Smooth muscle cell (in vitro differentiated cells): ENCODE results near the gene MDFIC. TPM values are rescaled to one million over a fixed set of nuclear protein-coding genes. Genes with fewer than 3 reads are reported as not detected.

Experiments
- DNase-seq: peaks from one replicate; lab custom pipeline; 2025; ENCODE audit not compliant: unreplicated experiment; lab: John Stamatoyannopoulos, UW
- H2AFZ ChIP-seq: fragments of 200-600 bp; sonication (generic); 2 replicates; pipeline ENCODE4 v1.6.0; 2016; ENCODE audit warnings: antibody characterized with exemption, low read depth, mild to moderate bottlenecking
- H3F3A ChIP-seq: fragments of 200-600 bp; sonication (generic); 2 replicates; pipeline ENCODE4 v1.6.0; 2017; ENCODE audit warnings: antibody characterized with exemption, low read depth
- H3K27ac ChIP-seq: fragments of 200-600 bp; sonication (generic); 2 replicates; pipeline ENCODE4 v1.5.1; 2016; ENCODE audit warnings: low read depth, mild to moderate bottlenecking
- H3K27me3 ChIP-seq: fragments of 200-600 bp; sonication (generic); 2 replicates; pipeline ENCODE4 v1.6.1; 2016; ENCODE audit warnings: low read depth, mild to moderate bottlenecking
- H3K36me3 ChIP-seq: fragments of 200-600 bp; sonication (generic); 2 replicates; pipeline ENCODE4 v1.5.1; 2016; ENCODE audit warnings: low read depth
- H3K4me1 ChIP-seq: fragments of 200-600 bp; sonication (generic); 2 replicates; pipeline ENCODE4 v1.5.1; 2016; ENCODE audit warnings: low read depth
- H3K4me2 ChIP-seq: fragments of 200-600 bp; sonication (generic); 2 replicates; pipeline ENCODE4 v1.6.0; 2016; ENCODE audit warnings: mild to moderate bottlenecking
- H3K4me3 ChIP-seq: fragments of 200-600 bp; sonication (generic); 2 replicates; pipeline ENCODE4 v1.5.1; 2016; ENCODE audit warnings: mild to moderate bottlenecking
- H3K79me2 ChIP-seq: fragments of 200-600 bp; sonication (generic); 2 replicates; pipeline ENCODE4 v1.6.0; 2016; ENCODE audit warnings: low read depth, mild to moderate bottlenecking
- H3K9ac ChIP-seq: fragments of 200-600 bp; sonication (generic); 2 replicates; pipeline ENCODE4 v1.6.0; 2016; ENCODE audit warnings: low read depth
- H3K9me3 ChIP-seq: fragments of 200-600 bp; sonication (generic); replicated peaks from 2 replicates; pipeline ENCODE4 v1.5.1; 2016; ENCODE audit warnings: low read depth
- H4K20me1 ChIP-seq: fragments of 200-600 bp; sonication (generic); 2 replicates; pipeline ENCODE4 v1.6.0; 2016; ENCODE audit warnings: low read depth
- WGBS: methylation state at CpG from one replicate; pipeline ENCODE4 v1.1.7; 2016; ENCODE audit warnings: low lambda C conversion rate; 5-methylcytosine and 5-hydroxymethylcytosine counted together
- polyA plus RNA-seq: library from polyadenylated mRNA; unstranded; fragments of >200 nt; fragmentation: Nextera tagmentation; extraction: Ambion mirVana; gene quantifications from 2 replicates; pipeline ENCODE4 v1.2.1, GENCODE V29; 2016
- total RNA-seq: library from RNA; depleted of rRNA; stranded (reverse); fragments of >200 nt; gene quantifications from 2 replicates; pipeline ENCODE4 v1.2.3, GENCODE V29; 2014
- TF ChIP-seq, protein P1 (sequence below): fragments of 200-600 bp; sonication (generic); IDR thresholded peaks from 2 replicates; pipeline ENCODE4 v1.5.1; 2017; ENCODE audit warnings: borderline replicate concordance, mild to moderate bottlenecking, antibody characterized with exemption; ENCODE audit not compliant: insufficient read depth, poor library complexity, severe bottlenecking

Gene MDFIC
- total and polyA plus RNA-seq, 2 experiments from 2014 or later: 17.5 to 37.0 TPM

DNA sequence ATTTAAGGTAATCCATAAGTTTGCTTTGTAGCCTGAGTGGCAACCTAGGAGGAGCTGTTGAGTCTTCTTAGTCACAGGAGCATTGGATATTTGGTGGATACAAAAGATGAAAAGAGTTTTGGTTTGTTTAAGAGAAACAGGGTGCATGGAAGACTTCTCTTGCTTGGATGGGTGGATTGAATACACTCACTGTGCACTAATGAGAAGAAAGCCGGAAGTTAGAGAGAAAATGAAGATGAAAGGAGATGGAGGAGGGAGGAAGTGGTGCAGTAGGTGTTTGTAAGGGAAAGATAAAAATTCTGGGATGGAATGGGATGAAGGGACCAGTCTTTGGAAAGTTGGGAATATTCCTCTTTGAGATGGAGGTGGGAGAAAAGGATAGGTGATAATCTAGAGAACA lies 7.7 kb downstream of the MDFIC start:
- Histone ChIP-seq H4K20me1 (peaks cover 9% of the 10 kb centered on the region), H3K27me3 (no peaks in the 10 kb centered on the region), H2AFZ (no peak overlapping the region), H3K4me1 (peaks cover 15% of the 10 kb centered on the region), H3K9ac (no peak overlapping the region), H3K36me3 (no peaks in the 10 kb centered on the region), H3K4me2 (peak overlapping the region; percentile 69), H3K79me2 (peaks cover 83% of the 10 kb centered on the region), H3K27ac (peak overlapping the region; percentile 79), H3F3A (no peaks in the 10 kb centered on the region), H3K9me3 (no peaks in the 10 kb centered on the region), H3K4me3 (no peak overlapping the region)
- TF ChIP-seq, protein P1, sequence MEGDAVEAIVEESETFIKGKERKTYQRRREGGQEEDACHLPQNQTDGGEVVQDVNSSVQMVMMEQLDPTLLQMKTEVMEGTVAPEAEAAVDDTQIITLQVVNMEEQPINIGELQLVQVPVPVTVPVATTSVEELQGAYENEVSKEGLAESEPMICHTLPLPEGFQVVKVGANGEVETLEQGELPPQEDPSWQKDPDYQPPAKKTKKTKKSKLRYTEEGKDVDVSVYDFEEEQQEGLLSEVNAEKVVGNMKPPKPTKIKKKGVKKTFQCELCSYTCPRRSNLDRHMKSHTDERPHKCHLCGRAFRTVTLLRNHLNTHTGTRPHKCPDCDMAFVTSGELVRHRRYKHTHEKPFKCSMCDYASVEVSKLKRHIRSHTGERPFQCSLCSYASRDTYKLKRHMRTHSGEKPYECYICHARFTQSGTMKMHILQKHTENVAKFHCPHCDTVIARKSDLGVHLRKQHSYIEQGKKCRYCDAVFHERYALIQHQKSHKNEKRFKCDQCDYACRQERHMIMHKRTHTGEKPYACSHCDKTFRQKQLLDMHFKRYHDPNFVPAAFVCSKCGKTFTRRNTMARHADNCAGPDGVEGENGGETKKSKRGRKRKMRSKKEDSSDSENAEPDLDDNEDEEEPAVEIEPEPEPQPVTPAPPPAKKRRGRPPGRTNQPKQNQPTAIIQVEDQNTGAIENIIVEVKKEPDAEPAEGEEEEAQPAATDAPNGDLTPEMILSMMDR: no peak
- WGBS: 79% methylated on average over 1 of the region's 1 CpG
- no peak for DNase-seq

DNA sequence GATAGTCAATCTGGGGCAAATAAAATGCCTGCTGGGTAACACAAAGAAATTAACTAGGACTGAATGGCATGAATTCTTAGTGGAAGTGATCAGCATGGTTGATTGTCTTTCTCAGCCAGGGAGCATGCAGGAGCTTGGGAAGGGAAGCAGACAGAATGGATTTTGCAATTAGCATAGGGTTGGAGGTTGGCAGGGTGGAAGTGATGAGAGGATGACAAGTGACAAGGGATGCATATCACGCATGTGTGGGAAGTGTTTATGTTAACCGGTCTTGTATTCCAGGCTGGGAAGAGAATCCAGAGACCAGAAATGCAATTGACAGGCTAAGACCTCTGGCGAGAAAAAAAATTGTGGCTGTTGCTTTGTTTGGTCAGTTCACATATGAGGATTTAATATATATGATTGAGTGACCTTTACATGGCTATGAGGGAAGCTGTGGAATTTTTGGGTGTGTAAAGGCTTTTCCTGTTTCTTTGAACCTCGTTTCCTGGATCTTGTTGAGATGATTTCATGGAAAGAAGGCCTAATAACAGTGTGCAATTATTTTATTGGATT lies 8.3 kb downstream of the MDFIC start:
- 16% methylated on average over 4 of the region's 4 CpGs for WGBS
- Histone ChIP-seq H3K27me3 (no peaks in the 10 kb centered on the region), H3K9ac (no peak overlapping the region), H3K36me3 (no peaks in the 10 kb centered on the region), H3K27ac (peak overlapping the region; percentile 79), H3F3A (no peaks in the 10 kb centered on the region), H2AFZ (no peak overlapping the region), H3K4me1 (peaks cover 15% of the 10 kb centered on the region), H3K79me2 (peaks cover 83% of the 10 kb centered on the region), H3K4me3 (no peak overlapping the region), H3K4me2 (peak overlapping the region; percentile 69), H3K9me3 (no peaks in the 10 kb centered on the region), H4K20me1 (peaks cover 9% of the 10 kb centered on the region)
- no peak for DNase-seq
- TF ChIP-seq, protein P1: no peak

DNA sequence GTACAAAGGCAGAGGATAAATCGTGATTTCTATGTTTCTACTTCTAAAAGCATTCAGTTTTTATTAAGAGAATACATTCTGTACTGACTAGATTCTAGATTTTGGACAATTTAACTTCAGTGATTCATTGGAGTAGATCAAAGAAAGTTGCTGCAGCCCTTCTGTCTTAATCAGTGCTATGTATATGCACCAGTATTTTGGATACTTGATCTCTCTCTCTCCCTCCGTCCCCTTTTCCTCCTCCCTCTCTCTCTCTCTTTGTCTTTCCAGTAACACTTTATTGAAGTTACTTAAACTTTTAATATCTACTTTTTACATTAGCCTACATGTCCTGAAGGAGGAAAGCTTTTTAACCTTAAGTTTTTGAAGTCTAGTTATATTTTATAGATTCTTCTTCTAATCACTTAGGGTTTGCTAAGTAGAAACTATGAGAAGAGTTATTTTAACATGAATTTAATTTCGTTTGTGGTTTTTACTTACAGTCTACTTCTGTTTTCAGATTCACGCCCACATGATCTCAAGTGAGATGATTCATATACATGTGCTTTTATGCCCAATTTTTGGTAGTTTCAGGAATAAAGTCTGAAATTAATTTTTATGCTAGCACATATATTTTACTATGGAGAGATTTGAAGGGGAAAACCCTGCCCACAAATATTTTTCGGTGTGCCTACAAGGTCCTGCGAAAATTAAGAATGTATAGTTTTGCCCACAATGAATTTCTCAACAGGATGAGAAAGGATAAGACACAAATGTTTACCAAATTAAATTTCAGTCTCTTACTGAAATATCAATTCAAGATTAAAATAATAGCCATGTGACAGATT lies 9.1 kb downstream of the MDFIC start:
- H3K4me2 ChIP-seq: peak overlapping the region; percentile 69
- no peak overlapping the region for H3K4me3 ChIP-seq
- peaks cover 15% of the 10 kb centered on the region for H3K4me1 ChIP-seq
- peak overlapping the region; percentile 20 for H3K9ac ChIP-seq
- TF ChIP-seq, protein P1: no peak
- peaks cover 14% of the 10 kb centered on the region for H4K20me1 ChIP-seq
- H3K27me3 ChIP-seq: no peaks in the 10 kb centered on the region
- H3K36me3 ChIP-seq: no peaks in the 10 kb centered on the region
- WGBS: 60% methylated on average over 6 of the region's 6 CpGs
- H2AFZ ChIP-seq: peak overlapping the region; percentile 22
- peaks cover 83% of the 10 kb centered on the region for H3K79me2 ChIP-seq
- DNase-seq: no peak
- H3K9me3 ChIP-seq: no peaks in the 10 kb centered on the region
- H3F3A ChIP-seq: no peaks in the 10 kb centered on the region
- peak overlapping the region; percentile 79 for H3K27ac ChIP-seq
